SU-DHL-6 (cell line): ENCODE data around the gene XCL1.

Source experiments
- H2AFZ ChIP-seq: fragments of 200-600 bp; sonication (generic); 2 replicates; pipeline ENCODE4 v1.6.1; 2014; ENCODE audit warnings: low read depth, mild to moderate bottlenecking, moderate library complexity, mixed read lengths, antibody characterized with exemption, low read length; ENCODE audit not compliant: severe bottlenecking
- H3F3A ChIP-seq: fragments of 200-600 bp; shearing (Covaris generic); 2 replicates; pipeline ENCODE4 v1.6.0; 2016; ENCODE audit warnings: antibody characterized with exemption, mild to moderate bottlenecking; ENCODE audit not compliant: insufficient read depth
- H3K27ac ChIP-seq: fragments of 200-600 bp; sonication (generic); 2 replicates; pipeline ENCODE4 v1.5.1; 2016; ENCODE audit warnings: low read depth, mild to moderate bottlenecking, low read length, moderate library complexity, mixed read lengths
- H3K27me3 ChIP-seq: fragments of 200-600 bp; sonication (generic), shearing (Covaris generic); 2 replicates; pipeline ENCODE4 v1.6.0; 2014; ENCODE audit warnings: mild to moderate bottlenecking, low read length
- H3K36me3 ChIP-seq: fragments of 200-600 bp; sonication (generic); 2 replicates; pipeline ENCODE4 v1.6.1; 2014; ENCODE audit warnings: mild to moderate bottlenecking, low read length, mixed read lengths
- H3K4me2 ChIP-seq: fragments of 300-600, 200-600 bp; shearing (Covaris generic), sonication (generic); 2 replicates; pipeline ENCODE4 v1.6.0; 2014; ENCODE audit warnings: low read length, low read depth, mild to moderate bottlenecking; ENCODE audit not compliant: poor library complexity, severe bottlenecking
- H3K4me3 ChIP-seq: fragments of 200-600 bp; sonication (generic); 2 replicates; pipeline ENCODE4 v1.5.1; 2014; ENCODE audit warnings: antibody characterized with exemption, low read length, mild to moderate bottlenecking, mixed read lengths; ENCODE audit not compliant: insufficient read depth, poor library complexity, severe bottlenecking
- H3K79me2 ChIP-seq: fragments of 200-600 bp; sonication (generic); 2 replicates; pipeline ENCODE4 v1.6.1; 2014; ENCODE audit warnings: mild to moderate bottlenecking, low read length, moderate library complexity; ENCODE audit not compliant: insufficient read depth
- H3K9ac ChIP-seq: fragments of 200-600 bp; sonication (generic); 2 replicates; pipeline ENCODE4 v1.7.0; 2014; ENCODE audit warnings: mild to moderate bottlenecking, low read length
- H3K9me2 ChIP-seq: fragments of 200-600 bp; sonication (generic); replicated peaks from 2 replicates; pipeline ENCODE4 v1.6.1; 2014; ENCODE audit warnings: low read length; ENCODE audit not compliant: insufficient read depth
- H3K9me3 ChIP-seq: fragments of 200-600 bp; sonication (generic); 2 replicates; pipeline ENCODE4 v1.6.1; 2014; ENCODE audit warnings: low read length, mixed read lengths; ENCODE audit not compliant: insufficient read depth
- H4K20me1 ChIP-seq: fragments of 200-600 bp; sonication (generic); 2 replicates; pipeline ENCODE4 v1.6.1; 2014; ENCODE audit warnings: low read depth, mild to moderate bottlenecking, antibody characterized with exemption, low read length, moderate library complexity, mixed read lengths
- EZH2phosphoT487 ChIP-seq: fragments of 200-600 bp; sonication (generic), shearing (Covaris generic); conservative IDR thresholded peaks from 2 replicates; pipeline ENCODE4 v1.6.1; 2018; ENCODE audit warnings: mild to moderate bottlenecking, antibody characterized with exemption, low read length, moderate library complexity, mixed read lengths
- TF ChIP-seq, protein P1 (sequence below): fragments of 200-600 bp; sonication (generic); IDR thresholded peaks from one replicate; pipeline ENCODE4 v1.5.1; 2017; ENCODE audit warnings: antibody characterized with exemption, mild to moderate bottlenecking, low read length, moderate library complexity; ENCODE audit not compliant: insufficient read depth, poor library complexity, severe bottlenecking

XCL1 gene

GRCh38 chr1:168560370-168560769 lies 16.0 kb upstream of the XCL1 start:
- no peaks in the 10 kb centered on the region for H3K79me2 ChIP-seq
- H3K4me3 ChIP-seq: no peak overlapping the region
- H3F3A ChIP-seq: no peaks in the 10 kb centered on the region
- H4K20me1 ChIP-seq: no peaks in the 10 kb centered on the region
- H3K27me3 ChIP-seq: no peaks in the 10 kb centered on the region
- H3K27ac ChIP-seq: no peak overlapping the region
- H3K9me3 ChIP-seq: no peaks in the 10 kb centered on the region
- H3K9me2 ChIP-seq: 0 out of 2 replicates have a peak, but pooled peaks cover 4% of the 10 kb centered on the region
- no peaks in the 10 kb centered on the region for H3K36me3 ChIP-seq
- H3K4me2 ChIP-seq: no peak overlapping the region
- TF ChIP-seq EZH2phosphoT487: no peak
- TF ChIP-seq, protein P1, sequence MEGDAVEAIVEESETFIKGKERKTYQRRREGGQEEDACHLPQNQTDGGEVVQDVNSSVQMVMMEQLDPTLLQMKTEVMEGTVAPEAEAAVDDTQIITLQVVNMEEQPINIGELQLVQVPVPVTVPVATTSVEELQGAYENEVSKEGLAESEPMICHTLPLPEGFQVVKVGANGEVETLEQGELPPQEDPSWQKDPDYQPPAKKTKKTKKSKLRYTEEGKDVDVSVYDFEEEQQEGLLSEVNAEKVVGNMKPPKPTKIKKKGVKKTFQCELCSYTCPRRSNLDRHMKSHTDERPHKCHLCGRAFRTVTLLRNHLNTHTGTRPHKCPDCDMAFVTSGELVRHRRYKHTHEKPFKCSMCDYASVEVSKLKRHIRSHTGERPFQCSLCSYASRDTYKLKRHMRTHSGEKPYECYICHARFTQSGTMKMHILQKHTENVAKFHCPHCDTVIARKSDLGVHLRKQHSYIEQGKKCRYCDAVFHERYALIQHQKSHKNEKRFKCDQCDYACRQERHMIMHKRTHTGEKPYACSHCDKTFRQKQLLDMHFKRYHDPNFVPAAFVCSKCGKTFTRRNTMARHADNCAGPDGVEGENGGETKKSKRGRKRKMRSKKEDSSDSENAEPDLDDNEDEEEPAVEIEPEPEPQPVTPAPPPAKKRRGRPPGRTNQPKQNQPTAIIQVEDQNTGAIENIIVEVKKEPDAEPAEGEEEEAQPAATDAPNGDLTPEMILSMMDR: no peak
- H2AFZ ChIP-seq: no peak overlapping the region
- no peak overlapping the region for H3K9ac ChIP-seq

GRCh38 chr1:168561989-168562388 lies 14.4 kb upstream of the XCL1 start:
- no peaks in the 10 kb centered on the region for H3K36me3 ChIP-seq
- no peak for TF ChIP-seq EZH2phosphoT487
- TF ChIP-seq, protein P1: no peak
- no peaks in the 10 kb centered on the region for H4K20me1 ChIP-seq
- no peak overlapping the region for H3K4me2 ChIP-seq
- H3K9ac ChIP-seq: no peak overlapping the region
- no peaks in the 10 kb centered on the region for H3K27me3 ChIP-seq
- no peaks in the 10 kb centered on the region for H3K79me2 ChIP-seq
- no peaks in the 10 kb centered on the region for H3K9me3 ChIP-seq
- H3K27ac ChIP-seq: no peak overlapping the region
- H3K4me3 ChIP-seq: no peak overlapping the region
- 0 out of 2 replicates have a peak, but pooled peaks cover 4% of the 10 kb centered on the region for H3K9me2 ChIP-seq
- H2AFZ ChIP-seq: no peak overlapping the region
- no peaks in the 10 kb centered on the region for H3F3A ChIP-seq

DNA sequence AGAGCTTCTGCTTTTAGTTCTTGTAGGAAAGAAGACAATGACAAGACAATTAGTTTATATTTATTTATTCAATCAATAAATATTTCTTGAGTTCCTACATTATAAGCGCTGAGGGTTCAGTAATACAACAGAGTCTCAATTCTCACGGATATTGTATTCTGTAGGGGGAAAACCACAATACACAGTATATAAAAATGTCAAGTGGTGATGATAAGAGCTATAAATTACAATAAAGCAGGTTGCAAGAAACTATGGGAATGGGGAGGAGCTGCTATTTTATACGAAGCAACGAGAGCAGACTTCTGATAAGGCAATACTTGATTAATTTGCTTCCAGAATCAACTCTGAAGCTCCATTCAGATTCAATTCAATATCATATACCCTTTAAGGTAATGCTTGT lies 10.6 kb upstream of the XCL1 start:
- Histone ChIP-seq H3K4me2 (no peak overlapping the region), H3K9me2 (0 out of 2 replicates have a peak, but pooled peaks cover 4% of the 10 kb centered on the region), H3K9ac (no peak overlapping the region), H3K36me3 (no peaks in the 10 kb centered on the region), H3K27me3 (no peaks in the 10 kb centered on the region), H3K79me2 (no peaks in the 10 kb centered on the region), H3K4me3 (no peak overlapping the region), H4K20me1 (no peaks in the 10 kb centered on the region), H3F3A (no peaks in the 10 kb centered on the region), H2AFZ (no peak overlapping the region), H3K27ac (no peak overlapping the region), H3K9me3 (no peaks in the 10 kb centered on the region)
- TF ChIP-seq EZH2phosphoT487: no peak
- TF ChIP-seq, protein P1: no peak
